B cell (primary cell): Measurements from ENCODE around the gene EMP3. TPM values are rescaled to one million over a fixed set of nuclear protein-coding genes. Genes with fewer than 3 reads are reported as not detected.

Experiments
- ATAC-seq: fragments of 200-7000 bp; cut with Tn5 transposase; one replicate; pipeline ENCODE4 v1.10.0; 2021; ENCODE audit warnings: low read depth, mild to moderate bottlenecking, moderate number of reproducible peaks, moderate library complexity
- CTCF ChIA-PET: fragments of 350-600 bp; sonication (Branson Sonifier 250); formaldehyde crosslinking; loops from one replicate; lab custom pipeline; 2021; ENCODE audit warnings: antibody characterized with exemption, inconsistent platforms; lab: Charles Lee
- POLR2A ChIA-PET: fragments of 350-600 bp; sonication (Branson Sonifier 250); formaldehyde crosslinking; loops from one replicate; lab custom pipeline; 2021; ENCODE audit warnings: antibody characterized with exemption; lab: Charles Lee
- DNase-seq: peaks from one replicate; pipeline ENCODE4 v3.0.0; 2013
- H2AFZ ChIP-seq: 2 replicates; pipeline ENCODE4 v1.6.1; 2012; ENCODE audit warnings: mild to moderate bottlenecking, low read depth, low read length; ENCODE audit not compliant: insufficient read depth, poor library complexity, severe bottlenecking
- H3K27ac ChIP-seq, 2 donors: 1 replicate in 1 of 2; 2 replicates in 1 of 2; pipeline ENCODE4 v1.5.1; 2012 to 2013; ENCODE audit warnings: low read length in 2 of 2, mild to moderate bottlenecking in 2 of 2, moderate library complexity in 1 of 2
- H3K27me3 ChIP-seq, 4 experiments: fragments of 200-600 bp in 1 of 4; sonication (generic) in 1 of 4; replicated peaks in 1 of 4; 1 replicate in 2 of 4; 2 replicates in 2 of 4; pipeline versions ENCODE4 v1.6.1 to v1.7.0; 2013 to 2016; ENCODE audit warnings: low read length in 3 of 4, mild to moderate bottlenecking in 2 of 4, mixed read lengths in 1 of 4, moderate library complexity in 1 of 4; ENCODE audit not compliant: insufficient read depth in 4 of 4, control insufficient read depth in 3 of 4; ENCODE audit errors: control extremely low read depth in 1 of 4
- H3K36me3 ChIP-seq, 2 experiments: replicated peaks in 1 of 2; 1 replicate in 1 of 2; 2 replicates in 1 of 2; pipeline versions ENCODE4 v1.6.1 to v1.7.1; 2013; ENCODE audit warnings: low read length in 1 of 2; ENCODE audit not compliant: insufficient read depth in 2 of 2, control insufficient read depth in 1 of 2; ENCODE audit errors: control extremely low read depth in 1 of 2, extremely low read depth in 1 of 2
- H3K4me1 ChIP-seq, 2 donors: fragments of 200-600 bp in 1 of 2; sonication (generic) in 1 of 2; 1 replicate in 1 of 2; 2 replicates in 1 of 2; pipeline versions ENCODE4 v1.5.1 to v1.6.1; 2013 to 2017; ENCODE audit warnings: low read length in 2 of 2; ENCODE audit not compliant: control insufficient read depth in 2 of 2, insufficient read depth in 2 of 2
- H3K4me2 ChIP-seq: replicated peaks from 2 replicates; pipeline ENCODE3; 2012; ENCODE audit warnings: mild to moderate bottlenecking, low read depth, low read length; ENCODE audit not compliant: poor library complexity, severe bottlenecking
- H3K4me3 ChIP-seq, 5 experiments: fragments of 200-600 bp in 1 of 5; sonication (generic) in 1 of 5; 1 replicate in 3 of 5; 2 replicates in 2 of 5; pipeline versions ENCODE4 v1.5.1 to v1.7.0; 2011 to 2016; ENCODE audit warnings: low read length in 4 of 5, mild to moderate bottlenecking in 4 of 5, low read depth in 2 of 5, control low read depth in 1 of 5, moderate library complexity in 1 of 5; ENCODE audit not compliant: insufficient read depth in 1 of 5; ENCODE audit errors: control extremely low read depth in 1 of 5, extremely low read depth in 1 of 5
- H3K79me2 ChIP-seq: fragments of 200-600 bp; sonication (generic); one replicate; pipeline ENCODE4 v1.6.0; 2016; ENCODE audit warnings: low read length; ENCODE audit not compliant: control insufficient read depth, insufficient read depth
- H3K9ac ChIP-seq: fragments of 200-600 bp; sonication (generic); 2 replicates; pipeline ENCODE4 v1.6.1; 2017; ENCODE audit warnings: mild to moderate bottlenecking, low read length, moderate library complexity
- H3K9me3 ChIP-seq, 3 donors: one replicate each; pipeline versions ENCODE4 v1.6.1 to v1.7.1; 2013; ENCODE audit warnings: low read length in 2 of 3; ENCODE audit not compliant: control insufficient read depth in 2 of 3, insufficient read depth in 1 of 3; ENCODE audit errors: control extremely low read depth in 1 of 3
- H4K20me1 ChIP-seq: 2 replicates; pipeline ENCODE4 v1.6.0; 2012; ENCODE audit warnings: mild to moderate bottlenecking, low read length; ENCODE audit not compliant: insufficient read depth, control insufficient read depth, poor library complexity, severe bottlenecking
- H3K27ac Mint-ChIP-seq: one replicate; pipeline ENCODE4 v1.8.0; 2021; ENCODE audit warnings: mixed read lengths
- H3K27me3 Mint-ChIP-seq: one replicate; pipeline ENCODE4 v1.8.0; 2021; ENCODE audit warnings: mixed read lengths
- H3K4me1 Mint-ChIP-seq: one replicate; pipeline ENCODE4 v1.8.0; 2021; ENCODE audit warnings: mixed read lengths
- H3K4me3 Mint-ChIP-seq: one replicate; pipeline ENCODE4 v1.8.0; 2021; ENCODE audit warnings: mixed read lengths
- H3K9me3 Mint-ChIP-seq: one replicate; pipeline ENCODE4 v1.8.0; 2022; ENCODE audit warnings: mixed read lengths; ENCODE audit not compliant: insufficient read depth
- CTCF ChIP-seq: fragments of 200-600 bp; IDR thresholded peaks from one replicate; pipeline ENCODE4 v1.8.0; 2022; ENCODE audit warnings: antibody characterized with exemption, mild to moderate bottlenecking
- EZH2 ChIP-seq: IDR thresholded peaks from 2 replicates; pipeline ENCODE4 v1.6.1; 2012; ENCODE audit warnings: borderline replicate concordance, low read depth, mild to moderate bottlenecking, moderate library complexity, low read length; ENCODE audit not compliant: insufficient read depth, poor library complexity, severe bottlenecking
- WGBS: methylation state at CpG from one replicate; pipeline ENCODE4 v1.1.5; 2013; ENCODE audit warnings: missing lambda C conversion rate; ENCODE audit not compliant: insufficient coverage; 5-methylcytosine and 5-hydroxymethylcytosine counted together
- intact Hi-C: fragments of 100-400 bp; cut with micrococcal nuclease; formaldehyde crosslinking; loops from one replicate; pipeline ENCODE4 v1.10.0; 2022
- polyA plus RNA-seq: library from polyadenylated mRNA; depleted of rRNA; stranded (reverse); fragments of >200 nt; gene quantifications from 2 replicates; pipeline ENCODE4 v1.2.3, GENCODE V29; 2012
- total RNA-seq, 2 donors: library from RNA; stranded (reverse); fragments of 120-200 nt in 1 of 2; gene quantifications; 1 replicate in 1 of 2; 2 replicates in 1 of 2; pipeline versions ENCODE4 v1.2.3 to v1.2.4, GENCODE V29; 2013 to 2022

Gene EMP3
- total and polyA plus RNA-seq, 2 donors (not counting 1 experiment from before 2014, with no cell fraction given): 326 to 595 TPM

GRCh38 chr19:48361912-48362311 lies 36.6 kb downstream of the EMP3 start:
- H3K4me3 ChIP-seq: no peak overlapping the region
- Mint-ChIP-seq H3K4me1 (peaks cover 15% of the 10 kb centered on the region), H3K9me3 (no peaks in the 10 kb centered on the region), H3K27me3 (no peaks in the 10 kb centered on the region), H3K27ac (no peak overlapping the region), H3K4me3 (peak overlapping the region; percentile 39)
- no peaks in the 10 kb centered on the region for H3K9me3 ChIP-seq
- no peak overlapping the region for H3K27ac ChIP-seq
- no peak overlapping the region for H2AFZ ChIP-seq
- POLR2A ChIA-PET: interaction anchor here (0.6 kb wide), 1 partner anchor 37 kb away, joined by 6 read pairs; the partner anchor contains the start of gene EMP3
- ATAC-seq (no peak), DNase-seq (no peak)
- H3K27me3 ChIP-seq: no peaks in the 10 kb centered on the region
- H3K79me2 ChIP-seq: no peaks in the 10 kb centered on the region
- H3K4me2 ChIP-seq: no peak overlapping the region
- H3K4me1 ChIP-seq: peaks cover 5 to 20% of the 10 kb centered on the region in 2 donors
- no peaks in the 10 kb centered on the region for H4K20me1 ChIP-seq
- 100% methylated on average over 1 of the region's 3 CpGs for WGBS
- intact Hi-C loops: loop anchor here (5.0 kb wide), 3 partner anchors 150 to 1760 kb away; partner anchors contain the start of genes CALM3 and LMTK3
- H3K36me3 ChIP-seq: peaks cover 0 to 3% of the 10 kb centered on the region in 2 experiments
- no peak overlapping the region for H3K9ac ChIP-seq
- CTCF ChIA-PET: interaction anchor here (2.2 kb wide), 1 partner anchor 28 kb away, joined by 9 read pairs; no protein-coding TSS in a partner anchor
- no peak for TF ChIP-seq CTCF
- TF ChIP-seq EZH2: no peak
